Endothelial cell of umbilical vein (primary cell): ENCODE results near the gene CPB1. TPM values are rescaled to one million over a fixed set of nuclear protein-coding genes. Genes with fewer than 3 reads are reported as not detected.

Source experiments
- BruUV-seq: library from RNA; stranded (reverse); fragments of 400-500 nt; replicated peaks from 2 replicates; lab custom pipeline; 2021; lab: Mats Ljungman, UMichigan
- CTCF ChIA-PET: fragments of 300-600, 350-600 bp; sonication (Branson Sonifier 250); formaldehyde crosslinking; loops from one replicate; lab custom pipeline; 2021; ENCODE audit warnings: antibody characterized with exemption, inconsistent platforms; lab: Charles Lee
- POLR2A ChIA-PET: fragments of 300-600, 350-600 bp; sonication (Branson Sonifier 250); formaldehyde crosslinking; loops from one replicate; lab custom pipeline; 2021; ENCODE audit warnings: antibody characterized with exemption, inconsistent platforms; lab: Charles Lee
- DNase-seq: peaks from one replicate; pipeline ENCODE4 v3.0.0-alpha.2; 2011; ENCODE audit warnings: low read depth, low spot score
- FAIRE-seq: peaks from 2 replicates; lab custom pipeline; 2011; peaks lifted over from hg19 to GRCh38; lab: Jason Lieb, UNC
- H2AFZ ChIP-seq: 2 replicates; pipeline ENCODE4 v1.6.0; 2012; ENCODE audit warnings: low read depth, low read length, control low read depth, inconsistent platforms
- H3K27ac ChIP-seq: 2 replicates; pipeline ENCODE4 v1.5.1; 2011; ENCODE audit warnings: low read depth, mild to moderate bottlenecking, control low read depth, low read length, moderate library complexity; ENCODE audit not compliant: insufficient read depth
- H3K27me3 ChIP-seq, 2 experiments: 2 replicates each; pipeline versions ENCODE4 v1.6.0 to v1.6.1; 2011; ENCODE audit warnings: low read length in 2 of 2, mixed read lengths in 1 of 2; ENCODE audit not compliant: control insufficient read depth in 2 of 2, insufficient read depth in 2 of 2
- H3K36me3 ChIP-seq, 2 experiments: 2 replicates in 1 of 2; 3 replicates in 1 of 2; pipeline ENCODE4 v1.5.1; 2011; ENCODE audit warnings: low read length in 2 of 2, mild to moderate bottlenecking in 1 of 2, moderate library complexity in 1 of 2; ENCODE audit not compliant: control insufficient read depth in 2 of 2, insufficient read depth in 2 of 2; ENCODE audit errors: extremely low read depth in 1 of 2
- H3K4me1 ChIP-seq: 3 replicates; pipeline ENCODE4 v1.5.1; 2011; ENCODE audit warnings: mild to moderate bottlenecking, low read length; ENCODE audit not compliant: control insufficient read depth, insufficient read depth; ENCODE audit errors: extremely low read depth
- H3K4me2 ChIP-seq: 2 replicates; pipeline ENCODE4 v1.6.1; 2011; ENCODE audit warnings: low read length, control low read depth, mixed read lengths; ENCODE audit not compliant: insufficient read depth
- H3K4me3 ChIP-seq, 3 experiments: fragments of 200-600 bp in 1 of 3; sonication (generic), shearing (Covaris generic) in 1 of 3; replicated peaks in 1 of 3; 2 replicates each; pipeline ENCODE4 v1.5.1; 2011 to 2016; ENCODE audit warnings: control low read depth in 3 of 3, low read length in 3 of 3, mild to moderate bottlenecking in 2 of 3, inconsistent platforms in 1 of 3, low read depth in 1 of 3, moderate library complexity in 1 of 3; ENCODE audit not compliant: insufficient read depth in 1 of 3
- H3K79me2 ChIP-seq: 2 replicates; pipeline ENCODE4 v1.6.0; 2012; ENCODE audit warnings: low read length, inconsistent platforms; ENCODE audit not compliant: control insufficient read depth, insufficient read depth
- H3K9ac ChIP-seq: replicated peaks from 2 replicates; pipeline ENCODE3; 2011; ENCODE audit warnings: low read length, control low read depth; ENCODE audit not compliant: insufficient read depth; ENCODE audit errors: extremely low read depth
- H3K9me1 ChIP-seq: replicated peaks from 3 replicates; pipeline ENCODE4 v1.6.0; 2011; ENCODE audit warnings: mild to moderate bottlenecking, low read length; ENCODE audit not compliant: control insufficient read depth, insufficient read depth; ENCODE audit errors: extremely low read depth
- H3K9me3 ChIP-seq: replicated peaks from 2 replicates; pipeline ENCODE4 v1.5.1; 2012; ENCODE audit warnings: low read length, inconsistent platforms; ENCODE audit not compliant: control insufficient read depth, insufficient read depth
- H4K20me1 ChIP-seq: replicated peaks from 2 replicates; pipeline ENCODE3; 2011; ENCODE audit warnings: mild to moderate bottlenecking, low read length; ENCODE audit not compliant: control insufficient read depth, insufficient read depth; ENCODE audit errors: extremely low read depth
- EZH2 ChIP-seq: IDR thresholded peaks from 2 replicates; pipeline ENCODE4 v1.6.1; 2012; ENCODE audit warnings: borderline replicate concordance, low read depth, mild to moderate bottlenecking, moderate library complexity, low read length, inconsistent platforms; ENCODE audit not compliant: severe bottlenecking
- FOS ChIP-seq: IDR thresholded peaks from 2 replicates; pipeline ENCODE4 v1.6.1; 2011; ENCODE audit warnings: mild to moderate bottlenecking, low read length, moderate library complexity, borderline replicate concordance; ENCODE audit not compliant: insufficient read depth
- GATA2 ChIP-seq: IDR thresholded peaks from 2 replicates; pipeline ENCODE4 v1.7.0; 2011; ENCODE audit warnings: low read depth, mild to moderate bottlenecking, moderate library complexity, mixed read lengths, low read length; ENCODE audit not compliant: insufficient read length, insufficient read depth
- JUN ChIP-seq: IDR thresholded peaks from 2 replicates; pipeline ENCODE4 v1.6.1; 2011; ENCODE audit warnings: borderline replicate concordance, low read depth; ENCODE audit not compliant: insufficient read length, insufficient read depth
- MYC ChIP-seq: IDR thresholded peaks from one replicate; pipeline ENCODE4 v1.6.1; 2011; ENCODE audit warnings: mild to moderate bottlenecking, low read depth, low read length
- POLR2A ChIP-seq: IDR thresholded peaks from 2 replicates; pipeline ENCODE4 v1.6.1; 2012; ENCODE audit warnings: low read depth, mild to moderate bottlenecking, control low read depth, low read length
- POLR2AphosphoS5 ChIP-seq: IDR thresholded peaks from 2 replicates; pipeline ENCODE4 v1.6.1; 2012; ENCODE audit warnings: low read depth, mild to moderate bottlenecking, control low read depth, low read length, moderate library complexity; ENCODE audit not compliant: insufficient read depth
- dilution Hi-C: fragments of 300-500 bp; cut with MboI; formaldehyde crosslinking; loops from one replicate; pipeline ENCODE4 v1.15.0; 2019; ENCODE audit warnings: low sequenced_read_pairs; ENCODE audit not compliant: extremely low pct_ligation_motif_present
- intact Hi-C: fragments of 100-400 bp; cut with micrococcal nuclease; formaldehyde crosslinking; loops from one replicate; pipeline ENCODE4 v1.10.0; 2022
- polyA plus RNA-seq, 4 experiments: library from polyadenylated mRNA; depleted of rRNA in 3 of 4; stranded (reverse) in 3 of 4; unstranded in 1 of 4; fragments of >200 nt; gene quantifications; 2 replicates each; pipeline versions ENCODE4 v1.2.1 to v1.2.3, GENCODE V29; 2011 to 2012; ENCODE audit warnings: missing spikeins in 1 of 4
- total RNA-seq: library from RNA; stranded (reverse); gene quantifications from 2 replicates; pipeline ENCODE4 v1.2.3, GENCODE V29; 2021
- TF ChIP-seq, protein P1 (sequence below): IDR thresholded peaks from 2 replicates; pipeline ENCODE4 v1.6.1; 2011; ENCODE audit not compliant: insufficient read depth, insufficient read length
- TF ChIP-seq, protein P2 (sequence below), 2 donors: IDR thresholded peaks; 1 replicate in 1 of 2; 2 replicates in 1 of 2; pipeline ENCODE4 v1.5.1; 2011; ENCODE audit warnings: low read length in 2 of 2, mild to moderate bottlenecking in 2 of 2, moderate library complexity in 2 of 2, control low read depth in 1 of 2, inconsistent platforms in 1 of 2, low read depth in 1 of 2; ENCODE audit not compliant: insufficient read depth in 1 of 2; ENCODE audit errors: extremely low read depth in 1 of 2

CPB1 gene
- total and polyA plus RNA-seq, 2 donors (not counting 3 experiments of a cell fraction or from before 2014, with no cell fraction given): not detected

DNA sequence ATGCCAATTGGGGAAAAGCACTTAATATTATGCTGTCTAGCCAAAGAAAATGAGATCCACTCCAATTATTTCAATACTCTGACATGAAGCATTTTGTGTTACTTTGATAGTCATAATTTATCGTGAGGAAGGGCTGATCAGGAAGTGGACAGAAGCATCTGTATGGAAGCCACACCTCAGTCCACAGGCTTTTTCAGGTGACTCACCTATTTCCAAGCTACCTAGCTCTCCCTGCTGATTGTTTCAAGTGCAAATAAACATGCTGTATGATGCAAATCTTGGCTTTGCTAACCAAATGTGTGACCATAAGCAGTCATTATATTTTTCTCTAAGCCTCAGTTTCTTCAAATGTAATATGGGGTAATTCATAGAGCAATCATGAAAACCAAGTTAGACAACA, 30.8 kb upstream of the CPB1 start:
- H3K9me3 ChIP-seq: no peaks in the 10 kb centered on the region
- no peak overlapping the region for H3K4me3 ChIP-seq
- H3K79me2 ChIP-seq: no peaks in the 10 kb centered on the region
- no peak overlapping the region for H2AFZ ChIP-seq
- H3K27me3 ChIP-seq: peaks cover 0 to 2% of the 10 kb centered on the region in 2 experiments
- BruUV-seq: no TSS peak
- no peaks in the 10 kb centered on the region for H4K20me1 ChIP-seq
- POLR2A ChIA-PET: no interaction called here
- DNase-seq (no peak), FAIRE-seq (no peak)
- no peak overlapping the region for H3K4me2 ChIP-seq
- CTCF ChIA-PET: interaction anchor here (0.8 kb wide), 1 partner anchor 417 kb away, joined by 3 read pairs; no protein-coding TSS in a partner anchor
- H3K9ac ChIP-seq: no peak overlapping the region
- intact Hi-C loops: no loop called here
- H3K27ac ChIP-seq: no peak overlapping the region
- no peaks in the 10 kb centered on the region for H3K9me1 ChIP-seq
- dilution Hi-C loops: no loop called here
- no peaks in the 10 kb centered on the region for H3K4me1 ChIP-seq
- TF ChIP-seq EZH2 (no peak), FOS (no peak), MYC (no peak)
- TF ChIP-seq, protein P1, sequence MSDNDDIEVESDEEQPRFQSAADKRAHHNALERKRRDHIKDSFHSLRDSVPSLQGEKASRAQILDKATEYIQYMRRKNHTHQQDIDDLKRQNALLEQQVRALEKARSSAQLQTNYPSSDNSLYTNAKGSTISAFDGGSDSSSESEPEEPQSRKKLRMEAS: no peak
- H3K36me3 ChIP-seq: no peaks in the 10 kb centered on the region

DNA sequence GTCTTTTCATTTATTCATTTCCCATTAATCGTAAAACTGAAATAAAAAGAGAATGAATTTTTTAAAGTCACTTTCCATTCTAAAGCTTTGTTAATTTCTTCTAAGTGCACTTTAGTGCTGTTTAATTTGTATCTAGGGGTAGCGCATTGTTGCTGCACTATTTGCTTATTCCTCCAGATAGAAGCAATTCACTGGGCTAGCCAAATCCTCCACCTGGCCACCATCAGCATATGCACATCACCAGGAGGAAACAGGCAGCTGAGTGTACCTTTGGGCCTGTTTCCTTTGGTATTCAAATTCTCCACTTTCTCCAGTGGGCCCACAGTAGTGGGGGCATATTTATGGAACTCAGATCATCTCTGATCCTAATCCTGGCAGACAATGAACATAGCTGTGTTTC, 29.8 kb upstream of the CPB1 start:
- H3K9me1 ChIP-seq: no peaks in the 10 kb centered on the region
- no peaks in the 10 kb centered on the region for H3K27me3 ChIP-seq
- FAIRE-seq (no peak), DNase-seq (no peak)
- no peaks in the 10 kb centered on the region for H3K79me2 ChIP-seq
- H3K4me1 ChIP-seq: no peaks in the 10 kb centered on the region
- H3K4me3 ChIP-seq: no peak overlapping the region
- intact Hi-C loops: no loop called here
- H3K9ac ChIP-seq: no peak overlapping the region
- no peak overlapping the region for H2AFZ ChIP-seq
- H3K36me3 ChIP-seq: no peaks in the 10 kb centered on the region
- POLR2A ChIA-PET: no interaction called here
- TF ChIP-seq FOS (no peak), POLR2AphosphoS5 (no peak), JUN (no peak), MYC (no peak), EZH2 (no peak), POLR2A (no peak), GATA2 (no peak)
- TF ChIP-seq, protein P2, sequence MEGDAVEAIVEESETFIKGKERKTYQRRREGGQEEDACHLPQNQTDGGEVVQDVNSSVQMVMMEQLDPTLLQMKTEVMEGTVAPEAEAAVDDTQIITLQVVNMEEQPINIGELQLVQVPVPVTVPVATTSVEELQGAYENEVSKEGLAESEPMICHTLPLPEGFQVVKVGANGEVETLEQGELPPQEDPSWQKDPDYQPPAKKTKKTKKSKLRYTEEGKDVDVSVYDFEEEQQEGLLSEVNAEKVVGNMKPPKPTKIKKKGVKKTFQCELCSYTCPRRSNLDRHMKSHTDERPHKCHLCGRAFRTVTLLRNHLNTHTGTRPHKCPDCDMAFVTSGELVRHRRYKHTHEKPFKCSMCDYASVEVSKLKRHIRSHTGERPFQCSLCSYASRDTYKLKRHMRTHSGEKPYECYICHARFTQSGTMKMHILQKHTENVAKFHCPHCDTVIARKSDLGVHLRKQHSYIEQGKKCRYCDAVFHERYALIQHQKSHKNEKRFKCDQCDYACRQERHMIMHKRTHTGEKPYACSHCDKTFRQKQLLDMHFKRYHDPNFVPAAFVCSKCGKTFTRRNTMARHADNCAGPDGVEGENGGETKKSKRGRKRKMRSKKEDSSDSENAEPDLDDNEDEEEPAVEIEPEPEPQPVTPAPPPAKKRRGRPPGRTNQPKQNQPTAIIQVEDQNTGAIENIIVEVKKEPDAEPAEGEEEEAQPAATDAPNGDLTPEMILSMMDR (IDR thresholded peaks at IDR 0.05; ENCODE audit: extremely low read depth in 1 of 2, insufficient read depth in 1 of 2, low read depth in 1 of 2, low read length in 2 of 2): no peak
- TF ChIP-seq, protein P1: no peak
- BruUV-seq: no TSS peak
- no peaks in the 10 kb centered on the region for H4K20me1 ChIP-seq
- dilution Hi-C loops: no loop called here
- H3K9me3 ChIP-seq: no peaks in the 10 kb centered on the region
- no peak overlapping the region for H3K4me2 ChIP-seq
- no peak overlapping the region for H3K27ac ChIP-seq
- CTCF ChIA-PET: interaction anchor here (0.9 kb wide), 1 partner anchor 417 kb away, joined by 3 read pairs; no protein-coding TSS in a partner anchor
